Measurements from ENCODE around the gene DNAH10. TPM values are rescaled to one million over a fixed set of nuclear protein-coding genes. Genes with fewer than 3 reads are reported as not detected.

The DNAH10 gene
- total and polyA plus RNA-seq, 2 of the 13 experiments (the other 11 are each of a cell fraction or from before 2014, with no cell fraction given), result 0.01 to 0.02 TPM

- DNase-seq (ENCODE audit: low spot score) (no peak), ATAC-seq (no peak)
- BruUV-seq (replicated peaks), result no TSS peak
Measured at GRCh38 chr12:123939716-123940626, 177.9 kb downstream of the DNAH10 start.

GRCh38 chr12:123940627-123940966 is 178.5 kb downstream of the DNAH10 start:
- Histone ChIP-seq H3K27me3 (ENCODE audit: control insufficient read depth in 1 of 2, insufficient read depth in 2 of 2, low read length in 2 of 2) (no peaks in the 10 kb centered on the region), H3K79me2 (ENCODE audit: insufficient read depth, low read length) (no peaks in the 10 kb centered on the region), H3K4me2 (ENCODE audit: low read depth, low read length) (no peak overlapping the region), H3K9ac (ENCODE audit: insufficient read depth, low read depth, low read length) (no peak overlapping the region), H3K4me1 (ENCODE audit: insufficient read depth, low read length) (no peaks in the 10 kb centered on the region), H3K36me3 (replicated peaks in 1 of 2; ENCODE audit: control insufficient read depth in 1 of 2, insufficient read depth in 2 of 2, low read length in 2 of 2) (peaks cover 0 to 5% of the 10 kb centered on the region in 2 experiments; a peak in 1 of 5 replicates), H3K9me3 (ENCODE audit: low read length) (no peaks in the 10 kb centered on the region), H3K27ac (ENCODE audit: extremely low read length, insufficient read depth, low read length) (no peak overlapping the region), H2AFZ (ENCODE audit: low read length) (no peak overlapping the region), H4K20me1 (ENCODE audit: insufficient read depth, low read length) (no peaks in the 10 kb centered on the region), H3K4me3 (replicated peaks in 1 of 3; ENCODE audit: insufficient read depth in 1 of 3, low read depth in 2 of 3, low read length in 3 of 3) (no peak overlapping the region)
- 96% methylated on average over 9 of the region's 9 CpGs for WGBS (ENCODE audit: low lambda C conversion rate)
- ATAC-seq (no peak), DNase-seq (ENCODE audit: low spot score) (no peak), FAIRE-seq (no peak)
- BruUV-seq (replicated peaks), result no TSS peak
- POLR2A ChIA-PET, result no interaction called here
- CTCF ChIA-PET (ENCODE audit: low intra/inter-chr PET ratio, low total read pairs), result no interaction called here
- intact Hi-C loops (cut with micrococcal nuclease; ENCODE audit: unreplicated experiment) (no loop called here), in situ Hi-C loops (cut with HindIII; ENCODE audit: extremely low pct_ligation_motif_present, low pct_unique_long_range_greater_than_20kb) (no loop called here)
- TF ChIP-seq ZBTB1 (CRISPR knock-in tag; IDR thresholded peaks at IDR 0.05; ENCODE audit: borderline replicate concordance) (no peak), ATF7 (IDR thresholded peaks at IDR 0.05) (no peak), ATF7 (CRISPR knock-in tag; IDR thresholded peaks at IDR 0.05) (no peak)
- TF ChIP-seq, protein P1, sequence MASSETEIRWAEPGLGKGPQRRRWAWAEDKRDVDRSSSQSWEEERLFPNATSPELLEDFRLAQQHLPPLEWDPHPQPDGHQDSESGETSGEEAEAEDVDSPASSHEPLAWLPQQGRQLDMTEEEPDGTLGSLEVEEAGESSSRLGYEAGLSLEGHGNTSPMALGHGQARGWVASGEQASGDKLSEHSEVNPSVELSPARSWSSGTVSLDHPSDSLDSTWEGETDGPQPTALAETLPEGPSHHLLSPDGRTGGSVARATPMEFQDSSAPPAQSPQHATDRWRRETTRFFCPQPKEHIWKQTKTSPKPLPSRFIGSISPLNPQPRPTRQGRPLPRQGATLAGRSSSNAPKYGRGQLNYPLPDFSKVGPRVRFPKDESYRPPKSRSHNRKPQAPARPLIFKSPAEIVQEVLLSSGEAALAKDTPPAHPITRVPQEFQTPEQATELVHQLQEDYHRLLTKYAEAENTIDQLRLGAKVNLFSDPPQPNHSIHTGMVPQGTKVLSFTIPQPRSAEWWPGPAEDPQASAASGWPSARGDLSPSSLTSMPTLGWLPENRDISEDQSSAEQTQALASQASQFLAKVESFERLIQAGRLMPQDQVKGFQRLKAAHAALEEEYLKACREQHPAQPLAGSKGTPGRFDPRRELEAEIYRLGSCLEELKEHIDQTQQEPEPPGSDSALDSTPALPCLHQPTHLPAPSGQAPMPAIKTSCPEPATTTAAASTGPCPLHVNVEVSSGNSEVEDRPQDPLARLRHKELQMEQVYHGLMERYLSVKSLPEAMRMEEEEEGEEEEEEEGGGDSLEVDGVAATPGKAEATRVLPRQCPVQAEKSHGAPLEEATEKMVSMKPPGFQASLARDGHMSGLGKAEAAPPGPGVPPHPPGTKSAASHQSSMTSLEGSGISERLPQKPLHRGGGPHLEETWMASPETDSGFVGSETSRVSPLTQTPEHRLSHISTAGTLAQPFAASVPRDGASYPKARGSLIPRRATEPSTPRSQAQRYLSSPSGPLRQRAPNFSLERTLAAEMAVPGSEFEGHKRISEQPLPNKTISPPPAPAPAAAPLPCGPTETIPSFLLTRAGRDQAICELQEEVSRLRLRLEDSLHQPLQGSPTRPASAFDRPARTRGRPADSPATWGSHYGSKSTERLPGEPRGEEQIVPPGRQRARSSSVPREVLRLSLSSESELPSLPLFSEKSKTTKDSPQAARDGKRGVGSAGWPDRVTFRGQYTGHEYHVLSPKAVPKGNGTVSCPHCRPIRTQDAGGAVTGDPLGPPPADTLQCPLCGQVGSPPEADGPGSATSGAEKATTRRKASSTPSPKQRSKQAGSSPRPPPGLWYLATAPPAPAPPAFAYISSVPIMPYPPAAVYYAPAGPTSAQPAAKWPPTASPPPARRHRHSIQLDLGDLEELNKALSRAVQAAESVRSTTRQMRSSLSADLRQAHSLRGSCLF (CRISPR knock-in tag; IDR thresholded peaks at IDR 0.05; ENCODE audit: borderline replicate concordance), result no peak

More at GRCh38 chr12:123939716-123940626, 177.9 kb downstream of the DNAH10 start:
- H3K4me2 ChIP-seq (ENCODE audit: low read depth, low read length), result no peak overlapping the region
- in situ Hi-C loops (cut with HindIII; ENCODE audit: extremely low pct_ligation_motif_present, low pct_unique_long_range_greater_than_20kb), result no loop called here
- H3K9me3 ChIP-seq (ENCODE audit: low read length), result no peaks in the 10 kb centered on the region
- peaks cover 0 to 5% of the 10 kb centered on the region in 2 experiments; a peak in 1 of 5 replicates for H3K36me3 ChIP-seq (replicated peaks in 1 of 2; ENCODE audit: control insufficient read depth in 1 of 2, insufficient read depth in 2 of 2, low read length in 2 of 2)
- H3K4me3 ChIP-seq (replicated peaks in 1 of 3; ENCODE audit: insufficient read depth in 1 of 3, low read depth in 2 of 3, low read length in 3 of 3), result no peak overlapping the region
- H3K4me1 ChIP-seq (ENCODE audit: insufficient read depth, low read length), result no peaks in the 10 kb centered on the region
- intact Hi-C loops (cut with micrococcal nuclease; ENCODE audit: unreplicated experiment), result no loop called here
- no peak overlapping the region for H2AFZ ChIP-seq (ENCODE audit: low read length)
- CTCF ChIA-PET (ENCODE audit: low intra/inter-chr PET ratio, low total read pairs), result no interaction called here
- WGBS (ENCODE audit: low lambda C conversion rate), result 85% methylated on average over 10 of the region's 16 CpGs
- H3K27me3 ChIP-seq (ENCODE audit: control insufficient read depth in 1 of 2, insufficient read depth in 2 of 2, low read length in 2 of 2), result no peaks in the 10 kb centered on the region; a peak in 1 of 5 replicates
- FAIRE-seq, result no peak
- TF ChIP-seq ZNF768 (CRISPR knock-in tag; IDR thresholded peaks at IDR 0.05), result peak; percentile 80
- no peak for TF ChIP-seq TRIM24 (CRISPR knock-in tag; IDR thresholded peaks at IDR 0.05)
- TF ChIP-seq ZKSCAN8 (CRISPR knock-in tag; IDR thresholded peaks at IDR 0.05; ENCODE audit: borderline replicate concordance), result no peak
- TF ChIP-seq ZGPAT (CRISPR knock-in tag; IDR thresholded peaks at IDR 0.05), result no peak
- no peaks in the 10 kb centered on the region for H4K20me1 ChIP-seq (ENCODE audit: insufficient read depth, low read length)
- H3K9ac ChIP-seq (ENCODE audit: insufficient read depth, low read depth, low read length), result no peak overlapping the region
- POLR2A ChIA-PET, result no interaction called here
- no peaks in the 10 kb centered on the region for H3K79me2 ChIP-seq (ENCODE audit: insufficient read depth, low read length)
- H3K27ac ChIP-seq (ENCODE audit: extremely low read length, insufficient read depth, low read length), result no peak overlapping the region
